Stimulated activated CD4-positive, alpha-beta T cell treated with anti-CD3 and anti-CD28 coated beads, Interleukin-4, amount 100 ng/mL, for 24 hours (primary cell): ENCODE measurements around the gene MRPL33.
A peak's percentile ranks its signal among the peaks of the same experiment; 100 is the strongest.

Experiments used
- DNase-seq: peaks from one replicate; pipeline ENCODE4 v3.0.0-alpha.2; 2020

Gene MRPL33

DNA sequence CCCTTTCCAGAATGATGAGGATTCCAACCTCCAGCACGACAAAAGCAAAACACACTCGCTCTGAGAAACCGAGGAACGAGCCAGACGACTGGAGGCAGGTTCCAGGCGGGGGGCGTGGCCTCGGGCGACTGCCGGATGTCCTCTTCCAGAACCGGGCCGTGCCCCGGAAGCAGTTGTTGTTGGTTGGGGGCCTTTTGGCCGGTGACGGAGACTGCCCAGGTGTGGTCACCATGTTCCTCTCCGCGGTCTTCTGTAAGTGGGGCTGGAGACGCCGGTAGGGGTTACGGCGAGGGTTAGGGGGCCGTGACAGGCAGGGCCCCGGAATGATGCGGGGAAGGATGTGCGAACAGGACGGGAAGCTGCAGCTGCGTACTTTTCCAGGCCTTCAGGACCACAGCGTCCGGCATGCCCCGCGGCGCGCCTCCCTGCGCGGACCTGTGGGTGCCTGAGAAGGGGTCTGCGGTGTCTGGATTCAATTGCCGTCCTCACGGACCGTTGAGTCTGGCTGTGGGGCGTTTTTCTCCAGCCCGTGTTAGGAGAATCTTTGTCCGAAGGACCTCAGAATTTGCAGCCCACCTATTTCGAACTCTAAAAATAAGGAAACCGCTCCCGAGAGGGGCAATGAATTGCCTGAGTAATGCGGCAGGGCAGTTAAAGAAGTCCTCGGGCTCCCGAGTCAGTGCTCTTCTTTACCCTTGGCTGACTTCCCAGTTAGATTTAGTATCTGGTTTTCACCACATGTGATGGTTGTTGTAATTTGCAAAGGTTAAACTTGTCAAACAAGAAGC lies at the start of gene MRPL33:
Gene MRPL33, plus strand, starts transcription at position 172 of the 788 bp plus-strand sequence. Its CDS starts 59 bp downstream, at position 231.
- peak; percentile 94 for DNase-seq

DNA sequence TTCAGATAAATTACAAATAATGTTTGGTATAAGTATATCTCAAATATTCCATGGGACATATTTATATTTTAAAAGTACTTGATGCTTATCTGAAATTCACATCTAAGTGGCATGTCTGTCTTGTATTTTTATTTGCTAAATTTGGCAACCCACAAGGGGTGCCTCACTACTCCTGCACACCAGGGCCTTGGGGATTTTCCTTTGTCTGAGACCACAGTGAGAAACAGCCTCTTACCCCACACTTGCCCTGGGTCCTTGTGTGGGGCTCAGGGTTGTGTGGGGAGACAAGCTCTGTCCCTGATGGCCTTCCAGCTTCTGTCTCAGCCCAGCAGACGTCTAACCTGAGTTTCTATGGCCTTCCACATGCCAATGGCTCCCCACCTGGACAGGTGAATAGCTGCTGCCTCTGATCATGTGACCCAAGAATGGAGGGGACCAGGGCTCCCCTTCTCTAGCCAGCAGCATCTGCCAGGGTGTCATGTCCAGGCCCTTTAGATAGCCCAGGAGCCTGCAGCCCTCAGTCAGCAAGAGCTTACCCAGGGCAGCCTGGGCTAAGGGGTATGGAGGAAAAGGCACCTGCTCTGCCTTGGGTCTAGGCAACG lies 49.5 kb upstream of the MRPL33 start:
- no peak for DNase-seq

- peak; percentile 30 for DNase-seq
Measured at GRCh38 chr2:27723372-27724144, 48.0 kb upstream of the MRPL33 start.

GRCh38 chr2:27724191-27724590 lies 47.3 kb upstream of the MRPL33 start:
- DNase-seq, result no peak

DNA sequence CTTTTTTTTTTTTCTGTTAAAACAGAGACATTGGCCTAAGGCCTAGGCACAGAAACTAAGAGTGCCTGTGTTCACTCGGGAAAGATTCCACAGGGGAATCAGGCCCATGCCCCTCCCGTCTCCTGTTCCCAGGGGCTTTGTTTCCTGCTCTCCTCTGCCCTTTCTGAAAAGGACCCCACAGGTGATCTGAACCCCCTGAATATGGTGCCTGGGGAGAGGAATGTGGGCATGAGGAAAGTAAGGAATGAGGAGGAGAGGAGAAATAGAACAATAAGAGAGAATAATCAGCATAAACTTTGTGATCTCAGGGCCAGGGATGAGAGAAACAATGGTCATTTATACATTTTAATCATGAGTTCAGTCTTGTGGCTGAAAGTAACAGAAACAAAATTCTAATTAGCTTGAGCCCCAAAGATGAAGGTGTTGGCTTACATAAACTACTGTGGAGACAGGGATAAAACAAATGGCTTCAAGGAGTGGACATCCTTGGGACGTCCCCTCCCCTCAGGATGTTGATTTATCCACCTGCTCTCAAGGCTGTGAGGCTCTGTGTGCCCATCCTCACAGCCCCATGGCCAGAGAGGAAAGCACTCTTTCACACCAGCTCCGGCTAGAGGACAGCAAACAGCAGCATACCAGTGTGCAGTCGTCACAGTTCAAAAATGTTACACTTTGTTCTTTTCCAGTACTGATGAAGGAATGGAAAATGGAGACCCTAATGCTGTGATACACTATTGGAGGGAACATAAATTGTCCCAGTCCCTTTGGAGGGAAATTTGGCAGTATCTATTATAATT lies 46.4 kb upstream of the MRPL33 start:
- DNase-seq, result no peak

DNA sequence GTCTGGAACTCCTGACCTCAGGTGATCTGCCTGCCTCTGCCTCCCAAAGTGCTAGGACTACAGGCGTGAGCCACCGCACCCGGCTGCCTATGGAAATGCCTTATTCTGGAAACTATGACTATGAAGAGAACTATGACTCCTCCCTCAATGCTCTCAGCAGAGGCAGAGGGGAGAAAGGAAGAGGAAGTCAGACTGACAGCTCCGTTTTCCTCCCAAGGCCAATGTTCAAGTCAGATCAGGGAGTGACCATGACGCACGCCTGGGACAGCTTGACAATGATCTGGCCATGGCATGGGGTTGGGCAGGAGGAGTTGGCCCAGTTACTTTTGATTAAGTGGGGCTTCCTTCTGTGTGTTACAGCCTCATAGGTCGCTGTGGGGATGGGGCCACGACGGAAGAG lies 44.3 kb upstream of the MRPL33 start:
- DNase-seq, result no peak

- DNase-seq, result no peak
Measured at GRCh38 chr2:27728081-27728858, 43.2 kb upstream of the MRPL33 start.

- DNase-seq, result no peak
Measured at GRCh38 chr2:27729198-27729597, 42.3 kb upstream of the MRPL33 start.

GRCh38 chr2:27729614-27730013 lies 41.9 kb upstream of the MRPL33 start:
- DNase-seq, result no peak

DNA sequence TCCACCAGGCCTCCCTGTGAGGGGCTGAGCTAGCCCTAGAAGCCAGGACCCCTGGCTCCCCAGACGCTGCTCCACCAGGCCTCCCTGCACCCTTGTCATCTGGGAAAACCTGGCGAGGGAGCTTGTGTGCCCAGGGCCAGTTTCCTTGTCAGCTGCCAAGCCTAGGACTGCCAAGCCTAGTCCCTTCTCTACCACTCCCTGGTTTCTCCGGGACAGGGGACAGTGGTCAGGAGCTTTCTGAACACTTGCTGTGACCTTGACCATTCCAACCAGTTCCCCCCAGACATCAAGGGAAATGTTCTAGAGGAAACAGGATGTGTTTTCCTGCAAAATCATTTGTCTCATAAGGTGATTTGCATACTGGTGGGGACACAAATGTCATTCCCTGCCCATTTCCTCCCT lies 41.3 kb upstream of the MRPL33 start:
- DNase-seq, result no peak

GRCh38 chr2:27730980-27731691 lies 40.4 kb upstream of the MRPL33 start:
- no peak for DNase-seq

GRCh38 chr2:27734305-27734704 lies 37.2 kb upstream of the MRPL33 start:
- no peak for DNase-seq

GRCh38 chr2:27735263-27735904 lies 36.1 kb upstream of the MRPL33 start:
- DNase-seq, result peak; percentile 65

- DNase-seq, result no peak
Measured at GRCh38 chr2:27736031-27736889, 35.3 kb upstream of the MRPL33 start.

GRCh38 chr2:27736890-27737204 lies 34.7 kb upstream of the MRPL33 start:
- DNase-seq, result no peak

DNA sequence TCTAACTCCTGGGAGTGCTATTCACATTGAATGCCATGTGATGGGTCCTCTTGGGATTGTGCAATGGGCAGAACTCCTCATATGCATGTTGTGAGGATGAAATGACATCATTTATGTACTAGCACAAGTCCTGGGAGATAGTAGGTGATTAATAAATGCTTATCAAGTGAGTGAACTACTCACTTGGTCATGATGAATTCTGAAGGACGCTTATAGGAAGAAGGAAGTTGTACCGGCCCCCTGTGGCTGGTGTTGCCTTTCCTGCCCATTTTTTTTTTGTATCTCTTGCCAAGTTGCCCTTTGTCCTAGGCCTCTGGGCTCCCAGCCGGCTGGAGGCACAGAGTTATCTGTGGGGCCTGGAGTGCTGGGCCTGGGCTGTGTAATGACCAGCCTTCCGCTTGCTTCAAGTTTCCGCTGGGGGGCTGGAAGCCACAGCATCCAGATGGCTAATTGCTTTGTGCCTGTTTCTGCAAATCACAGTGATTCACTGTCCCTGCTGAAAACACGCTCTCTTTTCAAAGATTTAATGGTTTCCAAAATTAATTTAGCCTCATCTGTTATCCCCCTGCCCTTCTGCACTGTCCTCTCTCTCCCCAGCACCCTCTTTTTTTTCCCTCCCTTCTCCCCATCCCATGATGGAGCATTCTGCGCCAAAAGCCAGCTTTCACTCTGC lies 33.7 kb upstream of the MRPL33 start:
- no peak for DNase-seq

GRCh38 chr2:27738349-27739057 lies 33.0 kb upstream of the MRPL33 start:
- no peak for DNase-seq

DNA sequence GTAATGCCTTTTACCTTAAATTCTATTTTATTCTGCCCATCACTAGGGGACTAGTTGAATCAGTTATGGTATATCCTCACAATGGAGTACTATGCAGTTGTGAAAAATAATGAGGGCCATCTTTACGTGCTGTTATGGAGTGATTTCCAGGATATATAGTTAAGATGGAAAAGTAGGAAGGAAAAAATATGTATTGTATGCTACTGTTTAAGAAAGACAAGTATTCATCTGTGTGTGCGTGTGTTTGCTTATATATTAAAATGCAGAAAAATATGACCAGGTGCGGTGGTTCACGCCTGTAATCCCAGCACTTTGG lies 32.5 kb upstream of the MRPL33 start:
- DNase-seq, result no peak

- no peak for DNase-seq
Measured at GRCh38 chr2:27741673-27742072, 29.8 kb upstream of the MRPL33 start.
